Mesendoderm (in vitro differentiated cells): ENCODE measurements around the gene SERTAD2.

Experiments
- DNase-seq: peaks from one replicate; pipeline ENCODE4 v3.0.0; 2013
- H2AK5ac ChIP-seq: 2 replicates; pipeline ENCODE4 v1.6.1; 2013; ENCODE audit warnings: low read length, inconsistent platforms
- H2BK120ac ChIP-seq: 2 replicates; pipeline ENCODE4 v1.6.1; 2013; ENCODE audit warnings: low read depth, mild to moderate bottlenecking, low read length, moderate library complexity, mixed read lengths
- H2BK15ac ChIP-seq: replicated peaks from 2 replicates; pipeline ENCODE4 v1.6.1; 2013; ENCODE audit warnings: low read depth, mild to moderate bottlenecking, moderate library complexity
- H2BK5ac ChIP-seq: 2 replicates; pipeline ENCODE4 v1.6.1; 2013; ENCODE audit warnings: low read length, inconsistent platforms
- H3K18ac ChIP-seq: 2 replicates; pipeline ENCODE4 v1.6.1; 2013; ENCODE audit warnings: mild to moderate bottlenecking, low read length, mixed read lengths
- H3K23ac ChIP-seq: one replicate; pipeline ENCODE4 v1.6.1; 2013; ENCODE audit warnings: low read length
- H3K27ac ChIP-seq: 2 replicates; pipeline ENCODE4 v1.5.1; 2013; ENCODE audit warnings: low read depth, mild to moderate bottlenecking, inconsistent platforms, low read length, moderate library complexity
- H3K27me3 ChIP-seq: 2 replicates; pipeline ENCODE4 v1.6.1; 2013; ENCODE audit warnings: low read length, control low read depth, mild to moderate bottlenecking, inconsistent platforms; ENCODE audit not compliant: insufficient read depth, poor library complexity
- H3K36me3 ChIP-seq: 2 replicates; pipeline ENCODE4 v1.6.1; 2013; ENCODE audit warnings: low read length, inconsistent platforms; ENCODE audit not compliant: control insufficient read depth, insufficient read depth
- H3K4ac ChIP-seq: one replicate; pipeline ENCODE4 v1.6.1; 2013; ENCODE audit warnings: low read depth, mild to moderate bottlenecking, low read length, moderate library complexity
- H3K4me1 ChIP-seq: 2 replicates; pipeline ENCODE4 v1.6.1; 2013; ENCODE audit warnings: low read depth, low read length, inconsistent platforms; ENCODE audit not compliant: control insufficient read depth
- H3K4me2 ChIP-seq: 2 replicates; pipeline ENCODE4 v1.6.1; 2013; ENCODE audit warnings: low read length
- H3K4me3 ChIP-seq: 2 replicates; pipeline ENCODE4 v1.5.1; 2013; ENCODE audit warnings: mild to moderate bottlenecking, low read length
- H3K56ac ChIP-seq: one replicate; pipeline ENCODE4 v1.6.1; 2013; ENCODE audit warnings: low read length
- H3K79me1 ChIP-seq: 2 replicates; pipeline ENCODE4 v1.6.1; 2013; ENCODE audit warnings: low read length, inconsistent platforms
- H3K79me2 ChIP-seq: 2 replicates; pipeline ENCODE4 v1.6.1; 2013; ENCODE audit warnings: mild to moderate bottlenecking, low read length; ENCODE audit not compliant: control insufficient read depth, insufficient read depth
- H3K9ac ChIP-seq: 2 replicates; pipeline ENCODE4 v1.6.1; 2013; ENCODE audit warnings: low read length, inconsistent platforms
- H4K5ac ChIP-seq: one replicate; pipeline ENCODE4 v1.6.1; 2013; ENCODE audit warnings: low read length
- H4K8ac ChIP-seq: one replicate; pipeline ENCODE4 v1.6.1; 2013; ENCODE audit warnings: low read depth, mild to moderate bottlenecking, control low read depth, low read length, moderate library complexity
- WGBS: extraction: QIAGEN DNeasy Blood & Tissue Kit; methylation state at CpG from one replicate; pipeline ENCODE4 v1.1.7; 2013; ENCODE audit warnings: low lambda C conversion rate, missing lambda C conversion rate; ENCODE audit not compliant: insufficient coverage; ENCODE audit errors: extremely low coverage; 5-methylcytosine and 5-hydroxymethylcytosine counted together

Gene SERTAD2

GRCh38 chr2:64659252-64659651, 5.5 kb upstream of the SERTAD2 start:
- H3K79me2 ChIP-seq, result no peaks in the 10 kb centered on the region
- H2AK5ac ChIP-seq, result no peak overlapping the region
- H4K5ac ChIP-seq, result no peak overlapping the region
- peak overlapping the region; percentile 25 for H3K4ac ChIP-seq
- no peak overlapping the region for H2BK120ac ChIP-seq
- no peaks in the 10 kb centered on the region for H3K36me3 ChIP-seq
- no peaks in the 10 kb centered on the region for H3K79me1 ChIP-seq
- no peak overlapping the region for H3K4me2 ChIP-seq
- no peak for DNase-seq
- H3K27ac ChIP-seq, result no peak overlapping the region
- H3K4me1 ChIP-seq, result peaks cover 2% of the 10 kb centered on the region
- H2BK5ac ChIP-seq, result no peak overlapping the region
- H3K23ac ChIP-seq, result no peak overlapping the region
- no peak overlapping the region for H3K9ac ChIP-seq
- no peak overlapping the region for H3K4me3 ChIP-seq
- no peak overlapping the region for H3K18ac ChIP-seq
- H2BK15ac ChIP-seq, result no peak overlapping the region
- H3K27me3 ChIP-seq, result no peaks in the 10 kb centered on the region
- H4K8ac ChIP-seq, result no peak overlapping the region
- no peak overlapping the region for H3K56ac ChIP-seq
- no CpG with 5 or more reads among the region's 2 CpGs for WGBS

DNA sequence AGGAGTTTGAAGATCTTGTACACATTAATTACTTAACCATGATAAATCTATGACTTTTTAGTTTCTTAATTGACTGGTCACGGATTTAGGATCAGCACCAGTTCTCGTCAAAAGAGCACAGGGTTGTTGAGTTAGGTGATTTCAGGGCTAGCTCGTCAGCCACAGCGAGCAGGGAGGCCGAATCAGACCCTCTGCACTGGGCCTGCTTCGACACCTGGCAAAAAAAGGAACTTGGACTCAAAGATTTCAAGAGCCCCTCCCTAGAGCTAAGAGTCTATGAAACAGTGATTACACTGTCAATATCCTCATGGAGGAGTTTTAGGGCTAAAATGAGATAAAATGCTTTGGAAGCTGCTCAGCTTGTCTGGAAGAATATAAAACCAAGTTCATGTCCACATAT, 4.6 kb upstream of the SERTAD2 start:
- Histone ChIP-seq H3K79me2 (no peaks in the 10 kb centered on the region), H3K23ac (no peak overlapping the region), H3K4me2 (no peak overlapping the region), H2AK5ac (no peak overlapping the region), H3K4me3 (no peak overlapping the region), H3K9ac (no peak overlapping the region), H3K27me3 (no peaks in the 10 kb centered on the region), H2BK120ac (no peak overlapping the region), H3K27ac (no peak overlapping the region), H4K5ac (no peak overlapping the region), H3K79me1 (no peaks in the 10 kb centered on the region), H2BK15ac (no peak overlapping the region), H3K56ac (no peak overlapping the region), H3K4ac (no peak overlapping the region), H3K18ac (no peak overlapping the region), H4K8ac (no peak overlapping the region), H3K36me3 (no peaks in the 10 kb centered on the region), H3K4me1 (peaks cover 2% of the 10 kb centered on the region), H2BK5ac (no peak overlapping the region)
- DNase-seq, result no peak
- WGBS, result no CpG with 5 or more reads among the region's 6 CpGs

- Histone ChIP-seq H3K18ac (no peak overlapping the region), H4K5ac (no peak overlapping the region), H3K4me1 (peaks cover 2% of the 10 kb centered on the region), H3K4me2 (no peak overlapping the region), H4K8ac (no peak overlapping the region), H2BK120ac (no peak overlapping the region), H3K27me3 (no peaks in the 10 kb centered on the region), H3K56ac (no peak overlapping the region), H3K79me2 (peaks cover 2% of the 10 kb centered on the region), H3K9ac (no peak overlapping the region), H2BK5ac (no peak overlapping the region), H3K23ac (no peak overlapping the region), H2AK5ac (no peak overlapping the region), H3K4me3 (no peak overlapping the region), H3K36me3 (no peaks in the 10 kb centered on the region), H3K27ac (no peak overlapping the region), H3K4ac (no peak overlapping the region), H2BK15ac (no peak overlapping the region), H3K79me1 (no peaks in the 10 kb centered on the region)
- no peak for DNase-seq
- no CpG with 5 or more reads among the region's 2 CpGs for WGBS
Measured at GRCh38 chr2:64657411-64657810, 3.7 kb upstream of the SERTAD2 start.

DNA sequence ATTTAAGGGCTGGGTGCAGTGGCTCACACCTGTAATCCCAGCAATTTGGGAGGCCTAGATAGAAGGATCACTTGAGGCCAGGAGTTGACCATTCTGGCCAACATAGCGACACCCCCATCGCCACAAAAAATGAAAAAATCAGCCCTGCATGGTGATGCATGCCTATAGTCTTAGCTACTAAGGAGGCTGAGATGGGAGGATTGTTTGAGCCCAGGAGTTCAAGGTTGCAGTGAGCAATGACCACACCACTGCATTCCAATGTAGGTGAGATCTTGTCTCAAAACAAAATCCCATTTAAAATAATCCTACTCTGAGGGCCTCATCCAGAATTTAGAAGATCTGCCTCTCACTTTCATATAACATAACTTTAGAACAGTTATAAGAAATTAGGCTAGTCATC, 2.7 kb upstream of the SERTAD2 start:
- no CpG with 5 or more reads among the region's 2 CpGs for WGBS
- Histone ChIP-seq H3K27ac (no peak overlapping the region), H4K5ac (no peak overlapping the region), H3K79me2 (peaks cover 8% of the 10 kb centered on the region), H3K18ac (no peak overlapping the region), H3K27me3 (no peaks in the 10 kb centered on the region), H2BK120ac (no peak overlapping the region), H3K36me3 (no peaks in the 10 kb centered on the region), H2AK5ac (no peak overlapping the region), H3K79me1 (peaks cover 4% of the 10 kb centered on the region), H3K9ac (no peak overlapping the region), H3K4me3 (no peak overlapping the region), H3K4me1 (peaks cover 4% of the 10 kb centered on the region), H3K56ac (no peak overlapping the region), H4K8ac (no peak overlapping the region), H2BK15ac (no peak overlapping the region), H2BK5ac (no peak overlapping the region), H3K4ac (no peak overlapping the region), H3K23ac (no peak overlapping the region), H3K4me2 (no peak overlapping the region)
- no peak for DNase-seq

DNA sequence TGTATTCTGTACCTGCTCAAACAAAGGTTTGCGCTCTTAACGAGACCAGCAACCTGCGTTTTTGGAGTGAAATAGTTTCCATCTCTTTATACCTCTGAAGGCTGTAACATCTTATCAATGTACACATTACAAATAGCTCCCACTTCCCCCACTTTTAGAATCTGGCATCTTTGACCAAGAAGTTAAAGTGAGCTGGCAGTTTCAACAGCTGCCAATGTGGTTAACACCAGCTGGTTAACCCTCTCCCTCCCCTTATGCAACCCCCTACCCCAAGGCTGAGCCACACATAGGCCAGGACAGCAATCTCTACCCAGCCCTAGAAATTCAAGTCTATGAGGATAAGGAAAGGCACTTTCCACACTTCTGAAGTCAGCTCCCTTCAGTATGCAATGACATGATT, 2.2 kb upstream of the SERTAD2 start:
- Histone ChIP-seq H2BK5ac (no peak overlapping the region), H3K27ac (no peak overlapping the region), H3K4me3 (no peak overlapping the region), H3K27me3 (no peaks in the 10 kb centered on the region), H4K8ac (no peak overlapping the region), H4K5ac (no peak overlapping the region), H3K56ac (no peak overlapping the region), H3K4me2 (no peak overlapping the region), H3K79me2 (peaks cover 10% of the 10 kb centered on the region), H3K79me1 (peaks cover 4% of the 10 kb centered on the region), H3K4me1 (peaks cover 4% of the 10 kb centered on the region), H3K9ac (no peak overlapping the region), H3K18ac (no peak overlapping the region), H2BK15ac (no peak overlapping the region), H2AK5ac (no peak overlapping the region), H3K36me3 (no peaks in the 10 kb centered on the region), H2BK120ac (no peak overlapping the region), H3K4ac (no peak overlapping the region), H3K23ac (no peak overlapping the region)
- no CpG with 5 or more reads among the region's 3 CpGs for WGBS
- DNase-seq, result no peak

DNA sequence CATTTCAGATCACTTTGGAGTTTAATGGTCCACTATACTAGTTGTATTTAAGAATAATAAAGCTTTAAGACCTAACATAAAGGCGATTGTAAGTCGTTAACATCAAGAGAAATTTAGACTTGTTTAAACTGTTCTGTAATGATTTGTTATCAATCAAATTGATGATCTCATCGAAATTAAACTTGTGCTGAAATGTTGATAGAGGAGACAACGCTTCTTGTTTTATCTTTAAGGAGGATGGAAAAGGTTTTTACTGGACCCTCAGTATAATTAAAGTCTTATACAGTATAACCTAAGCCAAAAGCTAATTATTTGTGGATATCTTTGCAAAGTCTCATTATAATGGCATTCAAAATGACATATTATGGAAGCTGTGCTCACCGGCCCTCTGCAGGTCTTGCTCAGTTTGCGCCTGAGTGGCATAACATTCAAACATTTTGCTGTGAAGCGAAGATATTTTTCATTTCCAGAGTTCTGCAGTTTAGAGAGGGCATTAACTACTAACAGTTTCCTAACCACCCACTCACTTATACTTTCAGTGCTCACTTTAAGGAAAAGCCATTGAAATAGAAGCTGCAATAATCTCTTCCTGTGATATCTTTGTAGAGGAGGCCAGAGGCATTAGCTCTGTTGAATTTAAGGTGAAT, 1.4 kb upstream of the SERTAD2 start:
- Histone ChIP-seq H2BK15ac (no peak overlapping the region), H3K18ac (peak overlapping the region; percentile 75), H4K8ac (no peak overlapping the region), H2BK120ac (no peak overlapping the region), H3K27ac (no peak overlapping the region), H3K36me3 (no peaks in the 10 kb centered on the region), H3K4me2 (no peak overlapping the region), H3K4ac (no peak overlapping the region), H2AK5ac (no peak overlapping the region), H3K23ac (no peak overlapping the region), H3K9ac (peak overlapping the region; percentile 82), H2BK5ac (no peak overlapping the region), H3K56ac (no peak overlapping the region), H4K5ac (no peak overlapping the region), H3K79me1 (peaks cover 6% of the 10 kb centered on the region), H3K4me1 (peaks cover 4% of the 10 kb centered on the region), H3K79me2 (peaks cover 17% of the 10 kb centered on the region), H3K4me3 (no peak overlapping the region), H3K27me3 (no peaks in the 10 kb centered on the region)
- no peak for DNase-seq
- WGBS, result no CpG with 5 or more reads among the region's 7 CpGs
